Thyroid gland (tissue), 4 donors: Measurements from ENCODE around the gene PPDPF.

ENCODE experiments used
- POLR2A ChIP-seq, 2 donors: fragments of 450-650 bp; IDR thresholded peaks; one replicate each; pipeline ENCODE4 v1.6.1; 2017; ENCODE audit warnings: antibody characterized with exemption in 2 of 2, mild to moderate bottlenecking in 2 of 2, moderate library complexity in 1 of 2
- TF ChIP-seq, protein P1 (sequence below), 6 experiments: fragments of 200-600 bp in 3 of 6; fragments of 450-650 bp in 3 of 6; sonication (generic) in 3 of 6; IDR thresholded peaks; one replicate each; pipeline ENCODE4 v1.5.1; 2016 to 2019; ENCODE audit warnings: antibody characterized with exemption in 6 of 6, mild to moderate bottlenecking in 2 of 6, inconsistent platforms in 1 of 6, moderate library complexity in 1 of 6

DNA sequence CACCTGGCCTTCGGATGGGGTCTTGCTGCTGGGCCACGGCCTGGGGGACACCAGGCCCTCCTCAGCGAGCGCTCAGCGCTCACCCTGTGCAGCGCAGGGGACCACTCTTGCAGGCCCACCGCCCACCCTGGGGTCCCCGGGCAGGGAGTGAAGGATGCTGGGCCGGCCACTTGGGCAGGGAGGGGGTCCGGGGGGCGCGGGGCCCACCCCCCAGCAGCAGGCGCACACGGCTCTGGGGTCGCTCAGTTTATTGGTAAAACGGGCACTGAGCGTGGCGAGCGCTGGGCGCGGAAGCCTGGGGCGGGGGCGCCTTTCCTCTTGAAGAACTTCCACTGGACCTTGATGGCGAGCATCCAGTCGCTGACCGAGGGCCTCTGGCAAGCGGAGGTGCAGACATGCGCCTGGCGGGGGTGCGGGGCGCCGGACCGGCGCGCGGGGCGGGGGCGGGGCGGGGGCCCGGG is 32.8 kb upstream of the PPDPF start:
- TF ChIP-seq, protein P1, sequence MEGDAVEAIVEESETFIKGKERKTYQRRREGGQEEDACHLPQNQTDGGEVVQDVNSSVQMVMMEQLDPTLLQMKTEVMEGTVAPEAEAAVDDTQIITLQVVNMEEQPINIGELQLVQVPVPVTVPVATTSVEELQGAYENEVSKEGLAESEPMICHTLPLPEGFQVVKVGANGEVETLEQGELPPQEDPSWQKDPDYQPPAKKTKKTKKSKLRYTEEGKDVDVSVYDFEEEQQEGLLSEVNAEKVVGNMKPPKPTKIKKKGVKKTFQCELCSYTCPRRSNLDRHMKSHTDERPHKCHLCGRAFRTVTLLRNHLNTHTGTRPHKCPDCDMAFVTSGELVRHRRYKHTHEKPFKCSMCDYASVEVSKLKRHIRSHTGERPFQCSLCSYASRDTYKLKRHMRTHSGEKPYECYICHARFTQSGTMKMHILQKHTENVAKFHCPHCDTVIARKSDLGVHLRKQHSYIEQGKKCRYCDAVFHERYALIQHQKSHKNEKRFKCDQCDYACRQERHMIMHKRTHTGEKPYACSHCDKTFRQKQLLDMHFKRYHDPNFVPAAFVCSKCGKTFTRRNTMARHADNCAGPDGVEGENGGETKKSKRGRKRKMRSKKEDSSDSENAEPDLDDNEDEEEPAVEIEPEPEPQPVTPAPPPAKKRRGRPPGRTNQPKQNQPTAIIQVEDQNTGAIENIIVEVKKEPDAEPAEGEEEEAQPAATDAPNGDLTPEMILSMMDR (IDR thresholded peaks at IDR 0.05) = no peak
- no peak for TF ChIP-seq POLR2A (IDR thresholded peaks at IDR 0.05)
